HG03060 (cell line): ENCODE results near the gene SNCAIP.

Experiments used
- ATAC-seq: cut with Tn5 transposase; IDR thresholded peaks from one replicate; pipeline ENCODE4 v1.9.1; 2021; ENCODE audit warnings: low read depth, moderate number of reproducible peaks; ENCODE audit not compliant: unreplicated experiment

Gene SNCAIP

GRCh38 chr5:122419142-122419894, 107.3 kb downstream of the SNCAIP start:
- no peak for ATAC-seq

- no peak for ATAC-seq
Measured at GRCh38 chr5:122420091-122420490, 108.1 kb downstream of the SNCAIP start.

DNA sequence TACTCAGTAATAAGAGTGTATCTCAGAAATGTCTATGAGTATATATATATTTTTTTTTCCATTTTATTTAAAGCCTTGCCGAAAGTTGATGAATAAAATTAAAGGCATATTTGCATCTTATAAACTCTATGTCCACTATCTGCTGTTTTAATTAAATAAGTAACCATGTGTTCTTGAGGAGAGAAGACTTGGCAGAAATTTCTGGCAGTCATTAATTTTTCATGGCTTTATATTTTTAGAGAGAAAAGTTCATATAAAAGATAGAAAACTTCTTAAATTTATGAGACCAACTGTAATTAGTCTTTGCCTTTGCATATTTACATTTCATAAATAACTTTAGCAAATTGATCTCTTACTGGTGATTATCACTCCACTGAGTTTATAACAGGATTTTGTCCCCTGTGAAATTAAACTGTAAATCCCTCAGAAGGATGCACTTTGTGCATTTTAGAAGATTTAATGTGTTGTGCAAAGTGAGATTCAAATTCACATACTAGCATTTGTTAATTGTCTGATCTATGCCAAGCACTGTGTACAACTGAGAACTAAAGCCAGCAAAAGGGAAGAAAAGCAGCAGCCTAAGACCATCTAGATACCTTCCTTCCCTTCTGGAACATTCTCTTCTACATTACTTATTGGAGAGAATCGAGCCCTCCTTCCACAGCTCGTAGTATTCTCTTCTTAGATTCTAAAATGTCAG, 108.7 kb downstream of the SNCAIP start:
- no peak for ATAC-seq

GRCh38 chr5:122421374-122422079, 109.5 kb downstream of the SNCAIP start:
- peak; percentile 87 for ATAC-seq

DNA sequence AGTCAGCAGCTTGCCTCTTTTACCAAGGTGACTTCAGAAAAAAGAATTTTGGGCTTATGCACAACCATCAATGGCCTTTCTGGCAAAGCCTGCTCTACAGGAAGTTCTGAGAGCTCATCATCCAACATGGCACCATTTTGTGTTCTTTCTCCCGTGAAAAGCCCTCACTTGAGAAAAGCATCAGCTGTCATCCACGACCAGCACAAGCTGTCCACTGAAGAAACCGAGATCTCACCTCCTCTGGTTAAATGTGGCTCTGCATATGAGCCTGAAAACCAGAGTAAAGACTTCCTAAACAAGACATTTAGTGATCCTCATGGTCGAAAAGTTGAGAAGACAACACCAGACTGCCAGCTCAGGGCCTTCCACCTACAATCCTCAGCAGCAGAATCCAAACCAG, 111.2 kb downstream of the SNCAIP start:
- no peak for ATAC-seq

GRCh38 chr5:122424132-122424531, 112.1 kb downstream of the SNCAIP start:
- no peak for ATAC-seq

DNA sequence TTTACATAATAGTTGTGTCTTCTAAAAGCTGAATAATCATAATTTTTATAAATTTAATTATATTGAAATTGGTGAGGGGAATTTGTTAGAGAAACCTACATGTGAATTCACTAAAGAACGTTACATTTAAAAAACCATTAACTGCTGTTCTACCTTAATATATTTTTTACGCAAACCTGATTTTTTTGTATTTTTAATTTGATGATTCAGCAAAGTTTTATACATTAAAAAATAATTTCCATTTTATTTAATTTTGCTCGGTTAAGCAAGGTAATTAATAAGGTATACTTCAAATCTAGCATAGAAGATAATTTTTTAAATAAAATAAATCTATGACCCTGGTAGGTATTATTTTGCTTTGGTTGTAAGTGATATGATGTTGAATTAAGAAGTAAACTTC, 114.3 kb downstream of the SNCAIP start:
- no peak for ATAC-seq

- ATAC-seq: no peak
Measured at GRCh38 chr5:122427621-122428020, 115.6 kb downstream of the SNCAIP start.

GRCh38 chr5:122429545-122430318, 117.7 kb downstream of the SNCAIP start:
- no peak for ATAC-seq

GRCh38 chr5:122430319-122430586, 118.2 kb downstream of the SNCAIP start:
- no peak for ATAC-seq

DNA sequence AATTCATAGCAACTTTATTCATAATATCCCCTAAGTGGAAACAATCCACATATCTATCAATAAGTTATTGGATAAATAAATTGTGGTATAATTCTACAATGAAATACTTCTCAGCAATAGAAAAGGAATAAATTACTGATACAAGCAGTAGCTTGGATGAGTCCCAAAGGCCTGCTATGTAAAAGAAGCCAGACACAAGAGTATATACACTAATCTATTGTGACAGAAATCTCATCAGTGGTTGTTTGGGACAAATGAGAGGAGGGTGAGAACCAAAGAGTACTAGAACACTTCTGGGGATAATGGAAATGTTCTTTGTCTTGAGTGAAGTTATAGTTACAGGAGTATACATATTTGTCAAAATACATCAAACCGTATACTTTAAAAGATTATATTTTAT, 119.3 kb downstream of the SNCAIP start:
- ATAC-seq: no peak

- ATAC-seq: no peak
Measured at GRCh38 chr5:122434205-122434970, 122.4 kb downstream of the SNCAIP start.

GRCh38 chr5:122435234-122435633, 123.2 kb downstream of the SNCAIP start:
- no peak for ATAC-seq

GRCh38 chr5:122435761-122436160, 123.7 kb downstream of the SNCAIP start:
- no peak for ATAC-seq

- no peak for ATAC-seq
Measured at GRCh38 chr5:122436615-122437014, 124.6 kb downstream of the SNCAIP start.

GRCh38 chr5:122439645-122440044, 127.6 kb downstream of the SNCAIP start:
- no peak for ATAC-seq

GRCh38 chr5:122442938-122443337, 130.9 kb downstream of the SNCAIP start:
- peak; percentile 58 for ATAC-seq

GRCh38 chr5:122444411-122444810, 132.4 kb downstream of the SNCAIP start:
- ATAC-seq: no peak

DNA sequence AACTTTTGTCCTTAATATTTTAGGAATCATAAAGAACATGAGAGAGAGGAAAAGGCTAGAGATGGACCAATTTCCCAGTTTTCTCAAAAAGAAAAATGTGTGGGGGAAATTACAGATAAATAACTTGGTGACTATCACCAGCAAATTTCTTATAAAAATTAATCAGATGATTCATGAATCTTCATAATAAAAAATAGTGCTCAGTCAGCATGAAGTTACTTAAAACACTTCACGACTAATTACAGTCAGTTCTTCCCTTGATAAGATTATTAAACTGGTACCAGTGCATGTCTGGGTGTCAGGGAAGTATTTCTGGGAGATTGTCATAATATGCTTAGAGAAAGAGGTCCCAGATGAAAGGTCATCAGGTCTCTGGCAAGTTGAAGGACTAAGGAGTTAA, 133.0 kb downstream of the SNCAIP start:
- ATAC-seq: no peak

DNA sequence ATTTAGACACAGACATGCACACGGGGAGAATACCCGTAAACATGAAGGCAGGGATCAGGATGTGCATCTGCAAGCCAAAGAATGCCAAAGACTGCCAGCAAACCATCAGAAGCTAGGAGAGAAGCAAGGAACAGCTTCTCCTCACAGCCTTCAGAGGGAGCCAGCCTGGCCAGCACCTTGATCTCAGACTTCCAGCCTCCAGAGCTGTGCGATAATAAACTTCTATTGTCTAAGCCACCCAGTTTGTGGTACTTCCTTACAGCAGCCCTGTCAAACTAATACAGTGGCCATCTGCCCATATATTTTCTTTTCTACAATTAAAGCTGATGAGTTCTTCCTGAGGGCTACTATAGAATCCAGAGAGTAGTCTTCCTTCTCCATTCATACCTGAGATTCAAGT, 135.0 kb downstream of the SNCAIP start:
- no peak for ATAC-seq
